Mononuclear cell (primary cell): ENCODE results near the gene DCAKD. TPM values are rescaled to one million over a fixed set of nuclear protein-coding genes. Genes with fewer than 3 reads are reported as not detected.

Experiments
- H3K27me3 ChIP-seq: 2 replicates; pipeline ENCODE4 v1.6.0; 2011; ENCODE audit warnings: low read length, control low read depth; ENCODE audit not compliant: insufficient read depth
- H3K4me1 ChIP-seq: 2 replicates; pipeline ENCODE4 v1.5.1; 2011; ENCODE audit warnings: mild to moderate bottlenecking, low read length, control low read depth; ENCODE audit not compliant: insufficient read depth
- H3K4me3 ChIP-seq: 2 replicates; pipeline ENCODE4 v1.5.1; 2011; ENCODE audit warnings: mild to moderate bottlenecking, low read length, moderate library complexity
- H3K9me3 ChIP-seq: 2 replicates; pipeline ENCODE4 v1.5.1; 2011; ENCODE audit warnings: low read depth, mild to moderate bottlenecking, control low read depth, low read length
- total RNA-seq: library from RNA; depleted of rRNA; stranded (reverse); fragments of >200 nt; gene quantifications from one replicate; pipeline ENCODE4 v1.2.3, GENCODE V29; 2012

The DCAKD gene
- total RNA-seq, 1 donor, result 8.9 TPM

DNA sequence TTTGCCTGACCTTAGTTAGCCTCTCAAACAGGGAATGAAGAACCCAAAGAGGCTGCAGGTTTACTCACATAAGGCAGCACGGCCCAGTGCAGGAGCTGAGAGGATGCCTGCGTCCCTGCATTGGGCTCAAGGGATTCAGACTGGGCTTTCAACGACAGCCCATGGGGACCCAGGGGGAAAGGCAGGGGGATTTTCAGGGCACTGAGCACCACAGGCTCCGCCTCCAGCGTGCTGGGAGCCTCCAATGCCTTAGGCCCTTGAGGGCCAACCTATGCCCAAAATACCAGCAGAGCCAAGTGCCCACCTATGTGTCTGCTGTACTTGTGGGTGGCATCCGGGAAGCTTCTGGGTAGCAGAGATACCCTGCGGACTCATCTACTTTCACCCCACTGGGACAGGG lies 22.3 kb downstream of the DCAKD start:
- Histone ChIP-seq H3K27me3 (no peaks in the 10 kb centered on the region), H3K9me3 (no peaks in the 10 kb centered on the region), H3K4me1 (no peaks in the 10 kb centered on the region), H3K4me3 (no peak overlapping the region)

GRCh38 chr17:45022655-45023339 lies 28.6 kb downstream of the DCAKD start:
- Histone ChIP-seq H3K27me3 (peaks cover 36% of the 10 kb centered on the region), H3K4me3 (no peak overlapping the region), H3K9me3 (no peaks in the 10 kb centered on the region), H3K4me1 (peaks cover 23% of the 10 kb centered on the region)

- peaks cover 23% of the 10 kb centered on the region for H3K4me1 ChIP-seq
- no peak overlapping the region for H3K4me3 ChIP-seq
- H3K27me3 ChIP-seq, result peaks cover 39% of the 10 kb centered on the region
- H3K9me3 ChIP-seq, result no peaks in the 10 kb centered on the region
Observed at GRCh38 chr17:45022288-45022648, 29.2 kb downstream of the DCAKD start.

DNA sequence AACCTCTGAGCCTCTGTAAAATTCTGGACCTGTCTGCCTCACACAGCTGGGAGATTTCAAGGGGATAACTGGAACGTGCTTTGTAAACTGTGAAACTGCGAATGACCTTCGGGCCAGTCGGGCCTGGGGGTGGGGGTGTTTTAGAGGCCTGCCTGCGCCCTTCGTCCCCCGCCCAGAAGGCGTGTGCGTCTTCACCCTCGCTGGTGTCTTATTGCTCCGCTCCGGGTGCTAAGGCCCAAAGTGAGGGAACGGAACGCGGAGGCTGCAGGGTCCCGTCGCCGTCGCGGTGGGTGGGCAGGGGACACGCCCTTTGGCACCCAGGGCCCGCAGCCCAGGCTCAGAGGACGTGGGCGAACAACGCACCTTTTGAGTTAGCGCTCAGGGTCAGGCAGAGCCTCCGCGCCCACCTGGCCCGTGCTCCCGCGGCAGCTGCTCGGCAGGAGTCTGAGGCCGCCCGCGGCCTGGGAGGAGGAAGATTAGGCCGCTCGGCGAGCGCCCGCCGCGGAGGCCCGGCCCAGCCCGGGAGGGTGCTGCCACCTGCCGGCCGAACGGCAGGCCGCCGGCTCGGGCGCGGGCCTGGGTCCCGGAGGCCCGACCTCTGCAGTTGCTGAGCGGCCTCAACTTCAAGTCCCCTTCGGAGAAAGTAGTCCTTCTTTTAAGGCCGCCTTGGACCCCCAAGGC lies 29.7 kb downstream of the DCAKD start:
- H3K4me3 ChIP-seq, result peak overlapping the region; percentile 0
- peaks cover 23% of the 10 kb centered on the region for H3K4me1 ChIP-seq
- no peaks in the 10 kb centered on the region for H3K9me3 ChIP-seq
- H3K27me3 ChIP-seq, result peaks cover 39% of the 10 kb centered on the region

GRCh38 chr17:45020354-45021138 lies 30.9 kb downstream of the DCAKD start:
- Histone ChIP-seq H3K9me3 (no peaks in the 10 kb centered on the region), H3K4me3 (no peak overlapping the region), H3K4me1 (peaks cover 23% of the 10 kb centered on the region), H3K27me3 (peaks cover 39% of the 10 kb centered on the region)

DNA sequence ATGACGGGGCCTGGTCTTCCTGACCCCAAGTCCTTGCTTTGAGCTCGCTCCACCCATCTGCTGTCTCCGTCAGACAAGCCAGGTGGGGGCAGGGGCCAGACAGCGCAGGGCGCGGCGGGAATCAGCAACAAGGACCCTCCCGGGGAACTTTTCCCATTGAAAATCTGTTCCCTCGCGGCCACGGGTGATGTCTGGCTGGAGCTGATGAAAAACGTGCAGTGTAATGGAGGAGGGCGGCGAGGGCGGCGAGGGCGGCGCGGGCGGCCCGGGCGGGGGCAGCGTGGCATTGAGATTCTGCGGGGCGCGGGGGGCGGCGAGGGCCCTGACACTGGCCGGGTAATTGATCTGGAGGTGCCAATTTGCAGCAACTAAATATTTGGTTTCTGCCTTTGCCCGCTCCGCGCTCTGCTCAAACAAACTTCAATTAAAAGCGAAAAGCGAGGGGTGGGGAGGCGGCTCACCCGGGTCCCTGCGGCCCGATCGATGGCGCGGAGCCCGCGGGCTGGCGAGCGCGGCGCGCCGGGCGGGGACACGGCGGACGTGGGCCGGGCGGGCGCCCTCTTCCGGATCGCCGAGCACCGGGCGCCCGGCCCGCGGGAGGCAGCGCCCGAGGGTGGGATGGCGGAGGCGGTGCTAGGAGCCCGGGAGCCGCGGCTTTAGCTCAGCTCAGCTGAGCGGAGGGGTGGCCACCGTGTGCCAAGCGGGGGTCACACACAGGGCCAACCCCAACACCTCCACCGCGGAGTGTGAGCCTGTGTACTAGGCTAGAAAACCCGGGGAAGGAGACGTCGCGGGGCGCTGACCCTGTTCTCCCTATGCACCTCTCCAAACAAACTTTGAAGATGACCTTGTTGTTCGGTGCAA lies 32.4 kb downstream of the DCAKD start:
- H3K4me1 ChIP-seq, result peaks cover 23% of the 10 kb centered on the region
- H3K27me3 ChIP-seq, result peaks cover 39% of the 10 kb centered on the region
- H3K4me3 ChIP-seq, result peak overlapping the region; percentile 13
- H3K9me3 ChIP-seq, result no peaks in the 10 kb centered on the region

GRCh38 chr17:45018514-45018847 lies 33.0 kb downstream of the DCAKD start:
- Histone ChIP-seq H3K4me1 (peaks cover 23% of the 10 kb centered on the region), H3K9me3 (no peaks in the 10 kb centered on the region), H3K27me3 (peaks cover 39% of the 10 kb centered on the region), H3K4me3 (no peak overlapping the region)

- no peak overlapping the region for H3K4me3 ChIP-seq
- H3K4me1 ChIP-seq, result peaks cover 18% of the 10 kb centered on the region
- peaks cover 39% of the 10 kb centered on the region for H3K27me3 ChIP-seq
- H3K9me3 ChIP-seq, result no peaks in the 10 kb centered on the region
Observed at GRCh38 chr17:45016823-45017222, 34.6 kb downstream of the DCAKD start.

GRCh38 chr17:45016237-45016636 lies 35.2 kb downstream of the DCAKD start:
- peaks cover 12% of the 10 kb centered on the region for H3K4me1 ChIP-seq
- no peaks in the 10 kb centered on the region for H3K9me3 ChIP-seq
- H3K27me3 ChIP-seq, result peaks cover 34% of the 10 kb centered on the region
- H3K4me3 ChIP-seq, result no peak overlapping the region

DNA sequence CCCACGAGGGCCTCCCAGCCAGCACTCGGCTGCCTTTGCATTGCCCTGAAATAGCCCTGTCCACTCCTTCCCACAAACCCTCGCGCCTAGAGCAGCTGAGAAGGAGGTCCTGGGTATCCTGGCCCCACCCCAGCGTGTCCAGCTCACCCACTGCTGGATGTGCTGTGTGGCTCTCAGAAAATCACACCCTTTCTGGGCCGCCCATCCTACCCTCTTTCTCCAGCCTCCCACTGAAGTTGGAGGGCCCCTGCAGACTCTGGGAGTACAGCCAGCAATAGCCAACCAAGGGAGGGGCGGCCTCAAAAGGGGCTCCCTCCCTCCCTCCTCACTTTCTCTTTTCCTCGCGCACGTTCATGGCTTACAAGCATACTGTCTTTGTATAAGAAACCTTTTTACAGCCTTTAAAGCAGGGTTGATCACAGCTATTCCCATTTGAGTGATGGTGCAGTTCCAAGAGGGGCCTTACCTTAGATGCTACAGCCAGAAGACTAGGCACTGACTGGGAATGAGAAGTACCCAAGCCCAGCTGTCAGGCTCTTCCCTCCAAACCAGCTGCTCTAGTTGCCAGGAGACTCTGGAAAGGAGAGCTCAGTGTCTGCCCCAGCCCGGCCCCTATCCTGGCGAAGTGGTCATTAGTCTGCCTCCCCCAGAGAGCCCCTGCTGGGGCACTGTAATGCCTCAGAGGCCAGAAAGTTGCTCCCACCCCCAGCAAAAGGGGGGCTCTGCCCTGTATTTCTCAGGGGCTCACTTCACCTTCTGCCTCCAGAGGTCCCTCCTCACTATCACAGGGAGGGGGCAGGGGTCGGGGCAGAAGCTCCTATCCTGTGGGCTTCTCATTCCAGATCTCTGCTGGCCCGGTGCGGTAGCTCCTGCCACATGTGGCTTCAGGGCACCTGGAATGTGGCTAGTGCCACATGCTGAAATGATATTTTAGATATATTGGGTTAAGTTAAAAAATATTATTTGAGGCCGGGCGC lies 38.1 kb downstream of the DCAKD start:
- Histone ChIP-seq H3K4me1 (no peaks in the 10 kb centered on the region), H3K27me3 (peaks cover 8% of the 10 kb centered on the region), H3K9me3 (no peaks in the 10 kb centered on the region), H3K4me3 (no peak overlapping the region)

- no peak overlapping the region for H3K4me3 ChIP-seq
- H3K4me1 ChIP-seq, result no peaks in the 10 kb centered on the region
- no peaks in the 10 kb centered on the region for H3K9me3 ChIP-seq
- H3K27me3 ChIP-seq, result no peaks in the 10 kb centered on the region
Observed at GRCh38 chr17:45011767-45012166, 39.7 kb downstream of the DCAKD start.

DNA sequence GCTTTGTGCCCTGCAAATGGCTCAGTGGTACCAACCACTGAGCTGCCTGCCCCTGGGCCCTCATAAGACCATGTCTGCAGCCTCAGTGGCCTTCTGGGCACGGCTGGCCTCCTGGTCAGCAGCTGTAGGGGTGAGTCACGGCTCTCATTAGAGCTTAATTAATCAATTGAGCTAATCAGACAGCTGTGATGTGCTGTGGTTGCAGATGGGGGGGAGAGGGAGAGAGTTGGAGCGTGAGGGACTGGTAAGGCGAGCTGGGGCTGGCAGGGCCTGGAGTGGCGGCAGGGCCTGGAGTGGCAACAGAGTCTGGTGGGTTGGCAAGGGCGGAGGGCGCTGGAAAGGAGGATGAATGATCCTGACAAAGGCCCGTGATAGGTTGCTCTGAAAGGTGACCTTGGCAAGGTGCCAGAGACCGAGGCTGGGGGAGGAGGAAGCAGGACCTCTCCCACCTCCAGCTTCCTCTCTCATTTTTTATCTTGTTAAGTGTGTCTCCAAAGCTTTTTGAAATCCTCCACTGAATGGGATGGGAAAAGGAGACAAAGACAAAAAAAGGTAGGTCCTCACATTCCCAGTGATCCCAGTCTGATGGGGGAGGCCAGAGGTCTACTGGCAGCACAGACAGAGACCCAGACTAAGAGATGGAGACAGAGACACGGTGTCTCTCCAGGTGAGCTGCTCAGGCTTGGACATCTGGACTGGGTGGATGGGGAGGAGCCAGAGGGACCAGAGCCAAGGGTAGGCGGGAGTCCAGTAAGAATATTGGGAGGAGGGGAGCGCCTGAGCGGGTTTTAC lies 41.6 kb downstream of the DCAKD start:
- Histone ChIP-seq H3K9me3 (no peaks in the 10 kb centered on the region), H3K27me3 (no peaks in the 10 kb centered on the region), H3K4me1 (no peaks in the 10 kb centered on the region), H3K4me3 (no peak overlapping the region)

DNA sequence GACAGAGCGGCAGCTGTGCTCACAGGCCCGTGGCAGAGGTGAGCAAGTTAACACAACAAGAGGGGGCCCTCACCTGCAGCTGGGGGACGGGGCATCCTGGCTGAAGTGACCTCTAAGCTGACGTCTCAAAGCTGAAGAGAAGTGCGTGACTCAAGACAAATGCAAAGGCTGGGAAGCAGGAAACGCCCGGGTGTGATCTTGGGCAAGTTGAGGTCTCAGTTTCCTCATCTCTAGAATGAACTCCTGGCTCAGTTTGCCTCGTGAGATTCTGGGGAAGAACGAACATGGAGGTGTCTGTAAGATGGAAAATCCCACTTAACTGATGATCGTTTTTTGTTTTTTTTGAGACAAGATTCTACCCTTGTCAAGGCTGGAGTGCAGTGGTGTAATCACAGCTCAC lies 43.2 kb downstream of the DCAKD start:
- Histone ChIP-seq H3K9me3 (no peaks in the 10 kb centered on the region), H3K4me3 (no peak overlapping the region), H3K27me3 (no peaks in the 10 kb centered on the region), H3K4me1 (no peaks in the 10 kb centered on the region)
